ENCODE measurements around the gene HAT1. TPM values are rescaled to one million over a fixed set of nuclear protein-coding genes. Genes with fewer than 3 reads are reported as not detected.
"Not testable (repeated sequence)": the region's sequence is repeated elsewhere in the genome, so short reads cannot be mapped to it uniquely, and the experiment has no call there.

Gene HAT1
- total RNA-seq, 1 donor from 2014 or later: 28.3 TPM

DNA sequence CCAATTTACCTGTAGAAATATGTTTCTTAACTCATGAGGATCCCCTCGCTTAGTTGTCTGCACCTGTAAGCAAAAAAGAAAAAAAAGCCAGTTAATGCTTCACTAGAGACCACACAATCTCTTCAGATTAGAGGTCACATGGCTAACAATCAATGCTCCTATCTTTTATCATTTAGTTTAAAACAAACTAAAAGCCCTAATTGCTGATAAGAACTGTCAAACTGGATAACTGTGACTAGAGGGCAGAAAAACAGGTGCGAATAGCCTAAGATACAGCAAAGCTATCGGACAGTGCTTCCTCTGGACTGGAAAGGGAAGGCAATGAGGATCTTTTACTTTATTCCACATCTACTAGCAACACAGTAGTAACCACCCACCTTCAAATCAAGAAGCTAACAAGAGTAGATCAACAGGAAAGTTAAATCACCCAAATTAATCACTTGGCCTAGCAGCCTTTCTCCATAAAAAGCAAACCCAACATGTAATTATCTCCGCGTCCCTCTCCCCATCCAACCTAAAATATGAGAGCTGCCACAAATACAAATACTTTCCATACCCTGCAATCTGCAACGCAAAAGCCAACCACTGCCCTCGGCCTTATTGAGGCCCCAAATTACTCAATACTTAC lies 29.0 kb upstream of the HAT1 start:
- peak overlapping the region; percentile 66 to 87 for H3K27ac ChIP-seq

DNA sequence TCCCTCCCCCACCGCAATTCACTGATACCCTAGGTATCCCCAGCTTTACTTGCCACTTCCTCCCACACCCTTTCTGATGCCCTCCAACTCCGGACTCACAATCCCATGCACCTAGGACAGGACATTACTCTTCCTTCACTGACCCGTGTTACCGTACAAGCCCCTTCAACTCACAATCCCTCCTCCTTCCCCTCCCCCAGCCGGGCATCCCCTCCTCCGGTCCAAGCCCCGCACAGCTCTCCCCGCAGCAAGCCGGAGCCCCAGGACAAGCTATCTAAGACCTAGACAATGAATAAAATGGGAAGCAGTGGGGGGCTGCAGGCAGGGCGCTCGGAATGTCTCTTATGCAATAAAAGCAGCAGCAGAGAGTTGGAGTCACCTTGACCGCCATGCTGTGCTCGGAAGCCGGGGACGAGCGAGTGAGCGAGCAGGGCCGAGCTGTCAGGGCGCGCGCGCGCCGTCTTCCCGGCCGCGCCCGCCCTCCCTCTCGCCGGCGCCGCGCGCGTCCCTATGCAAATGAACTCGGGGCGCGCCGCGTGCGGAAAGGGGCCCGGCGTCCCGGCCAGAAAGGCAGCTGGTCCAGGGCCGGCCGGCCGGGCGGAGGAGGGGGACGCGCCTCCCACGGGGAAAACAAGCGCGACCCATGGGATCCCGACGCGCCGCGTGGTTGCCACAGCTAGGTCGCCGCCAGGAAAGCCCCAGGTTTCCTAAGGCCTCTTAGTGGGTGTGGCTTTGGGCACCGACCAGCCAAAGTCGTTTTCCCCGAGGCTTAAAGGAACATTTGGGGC lies 28.2 kb upstream of the HAT1 start, which contains the start of gene SLC25A12:
Gene SLC25A12, minus strand, starts transcription at position 421 of the 788 bp plus-strand sequence. Its CDS starts 30 bp downstream, at position 391.
- intact Hi-C loops (cut with DNase I): loop anchor here (1.0 to 10.0 kb wide), 3 partner anchors 28 to 661 kb away; partner anchors contain the start of genes DYNC1I2, HAT1 and PDK1
- H3K27me3 ChIP-seq: no peaks in the 10 kb centered on the region
- H3K27ac ChIP-seq: peak within 1 kb of the TSS; percentile 66 to 87
- H3K4me3 ChIP-seq: peak within 1 kb of the TSS; percentile 95 to 98
- H3K4me1 ChIP-seq: peaks cover 0 to 15% of the 10 kb centered on the region in 2 donors
- H3K9me3 ChIP-seq: no peaks in the 10 kb centered on the region
- peaks cover 0 to 5% of the 10 kb centered on the region in 2 donors for H3K36me3 ChIP-seq
- DNase-seq (ENCODE audit: low spot score in 2 of 2): peak; percentile 12 to 85
- TF ChIP-seq CTCF (IDR thresholded peaks at IDR 0.05): no peak

More for the DNA sequence above, 29.0 kb upstream of the HAT1 start:
- TF ChIP-seq CTCF (IDR thresholded peaks at IDR 0.05): no peak
- intact Hi-C loops (cut with DNase I): loop anchor here (10.0 kb wide), 2 partner anchors 209 to 661 kb away; partner anchors contain the start of genes DYNC1I2 and PDK1
- no peaks in the 10 kb centered on the region for H3K9me3 ChIP-seq
- H3K27me3 ChIP-seq: no peaks in the 10 kb centered on the region
- no peak for DNase-seq (ENCODE audit: low spot score in 2 of 2)
- H3K4me1 ChIP-seq: peaks cover 0 to 12% of the 10 kb centered on the region in 2 donors
- peaks cover 0 to 5% of the 10 kb centered on the region in 2 donors for H3K36me3 ChIP-seq
- peak overlapping the region; percentile 95 to 98 for H3K4me3 ChIP-seq

DNA sequence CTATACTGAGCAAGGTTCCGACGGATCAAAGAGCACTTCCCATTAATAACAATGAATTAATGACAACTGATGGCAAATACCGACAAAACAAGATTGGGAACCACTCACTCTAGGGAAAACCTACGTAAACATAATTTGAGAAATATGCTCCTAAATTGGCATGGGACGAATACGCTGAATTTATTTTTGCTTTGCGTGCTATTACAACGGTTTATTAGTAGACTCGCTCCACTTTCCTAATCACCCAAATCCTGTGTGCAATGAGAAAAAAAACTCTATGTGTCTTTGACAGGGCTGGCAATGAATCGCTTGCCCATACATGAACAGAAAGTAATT lies 27.7 kb upstream of the HAT1 start:
- intact Hi-C loops (cut with DNase I): loop anchor here (1.0 to 10.0 kb wide), 3 partner anchors 28 to 660 kb away; partner anchors contain the start of genes DYNC1I2, HAT1 and PDK1
- Histone ChIP-seq H3K4me1 (peaks cover 0 to 15% of the 10 kb centered on the region in 2 donors), H3K4me3 (peak overlapping the region; percentile 95 to 98), H3K36me3 (peaks cover 0 to 5% of the 10 kb centered on the region in 2 donors), H3K27me3 (no peaks in the 10 kb centered on the region), H3K27ac (peak overlapping the region; percentile 66 to 87), H3K9me3 (no peaks in the 10 kb centered on the region)
- TF ChIP-seq CTCF (IDR thresholded peaks at IDR 0.05): no peak
- DNase-seq (ENCODE audit: low spot score in 2 of 2): no peak

GRCh38 chr2:171895786-171896185 lies 26.5 kb upstream of the HAT1 start:
- peaks cover 0 to 2% of the 10 kb centered on the region in 2 donors for H3K36me3 ChIP-seq
- H3K9me3 ChIP-seq: no peaks in the 10 kb centered on the region
- no peak for TF ChIP-seq CTCF (IDR thresholded peaks at IDR 0.05)
- DNase-seq (ENCODE audit: low spot score in 2 of 2): no peak
- peaks cover 0 to 15% of the 10 kb centered on the region in 2 donors for H3K4me1 ChIP-seq
- intact Hi-C loops (cut with DNase I): loop anchor here (10.0 kb wide), 2 partner anchors 211 to 659 kb away; partner anchors contain the start of genes DYNC1I2 and PDK1
- no peak overlapping the region for H3K4me3 ChIP-seq
- no peak overlapping the region for H3K27ac ChIP-seq
- H3K27me3 ChIP-seq: no peaks in the 10 kb centered on the region

DNA sequence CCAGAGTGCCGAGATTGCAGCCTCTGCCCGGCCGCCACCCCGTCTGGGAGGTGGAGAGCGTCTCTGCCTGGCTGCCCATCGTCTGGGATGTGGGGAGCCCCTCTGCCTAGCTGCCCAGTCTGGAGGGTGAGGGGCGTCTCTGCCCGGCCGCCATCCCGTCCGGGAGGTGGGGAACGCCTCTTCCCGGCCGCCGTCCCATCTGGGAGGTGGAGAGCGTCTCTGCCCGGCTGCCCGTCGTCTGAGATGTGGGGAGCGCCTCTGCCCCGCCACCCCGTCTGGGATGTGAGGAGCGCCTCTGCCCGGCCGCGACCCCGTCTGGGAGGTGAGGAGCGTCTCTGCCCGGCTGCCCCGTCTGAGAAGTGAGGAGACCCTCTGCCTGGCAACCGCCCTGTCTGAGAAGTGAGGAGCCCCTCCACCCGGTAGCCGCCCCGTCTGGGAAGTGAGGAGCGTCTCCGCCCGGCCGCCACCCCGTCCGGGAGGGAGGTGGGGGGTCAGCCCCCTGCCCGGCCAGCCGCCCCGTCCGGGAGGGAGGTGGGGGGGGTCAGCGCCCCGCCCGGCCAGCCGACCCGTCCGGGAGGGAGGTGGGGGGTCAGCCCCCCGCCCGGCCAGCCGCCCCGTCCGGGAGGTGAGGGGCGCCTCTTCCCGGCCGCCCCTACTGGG lies 22.5 kb upstream of the HAT1 start:
- DNase-seq (ENCODE audit: low spot score in 2 of 2); H3K4me1 ChIP-seq; H3K4me3 ChIP-seq; H3K27me3 ChIP-seq; H3K36me3 ChIP-seq; H3K27ac ChIP-seq; H3K9me3 ChIP-seq: not testable (repeated sequence)
- intact Hi-C loops (cut with DNase I): loop anchor here (10.0 kb wide), 2 partner anchors 215 to 655 kb away; partner anchors contain the start of genes DYNC1I2 and PDK1
